ENCODE results near the gene C5orf15.

C5orf15 gene

DNA sequence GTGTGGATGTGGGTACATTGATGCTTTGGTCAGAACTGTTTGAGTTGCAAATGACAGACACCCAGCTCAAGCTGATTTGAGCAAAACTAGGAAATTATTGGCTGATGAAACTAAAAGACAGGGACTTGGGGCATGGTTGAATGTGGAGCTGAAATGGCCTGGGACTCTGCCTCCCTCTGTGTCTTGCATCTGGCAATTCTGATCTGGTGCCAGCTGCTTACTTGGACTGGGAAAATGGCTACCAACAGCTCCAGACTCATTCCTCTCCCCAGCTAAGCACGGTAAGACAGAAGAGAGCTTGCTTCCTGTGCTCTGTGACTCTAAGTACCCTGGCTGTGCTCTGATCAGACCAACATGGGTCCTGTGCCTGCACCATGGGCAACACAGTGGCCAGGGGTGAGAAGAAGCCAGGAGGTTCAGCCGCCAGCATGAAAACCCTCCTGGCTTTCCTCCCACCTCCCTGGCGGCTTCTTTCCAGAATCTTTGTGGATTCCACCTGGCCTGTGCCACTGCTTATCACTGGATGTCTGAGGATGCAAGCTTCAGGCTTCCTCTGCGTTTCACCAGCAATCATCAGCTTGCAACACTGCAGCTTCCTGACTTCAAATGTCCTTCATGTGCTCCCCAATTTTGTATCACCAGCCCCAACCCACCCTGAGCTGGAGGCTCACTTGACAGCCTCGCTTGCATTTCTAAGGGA, 44.1 kb downstream of the C5orf15 start:
- no peaks in the 10 kb centered on the region for H3K36me3 ChIP-seq (ENCODE audit: control insufficient read depth, insufficient read depth, low read length)
- no peaks in the 10 kb centered on the region for H3K27me3 ChIP-seq (replicated peaks; ENCODE audit: control insufficient read depth, insufficient read depth, low read length, poor library complexity, severe bottlenecking)
- DNase-seq = no peak
- no peaks in the 10 kb centered on the region for H3K4me1 ChIP-seq (ENCODE audit: control insufficient read depth, insufficient read depth, low read length, poor library complexity, severe bottlenecking)
- no peak overlapping the region for H3K27ac ChIP-seq (ENCODE audit: insufficient read depth, low read length, poor library complexity, severe bottlenecking)
- H3K4me3 ChIP-seq (ENCODE audit: insufficient read depth, low read depth, low read length, poor library complexity, severe bottlenecking) = no peak overlapping the region
- no peaks in the 10 kb centered on the region for H3K9me3 ChIP-seq (ENCODE audit: control insufficient read depth, low read length)

DNA sequence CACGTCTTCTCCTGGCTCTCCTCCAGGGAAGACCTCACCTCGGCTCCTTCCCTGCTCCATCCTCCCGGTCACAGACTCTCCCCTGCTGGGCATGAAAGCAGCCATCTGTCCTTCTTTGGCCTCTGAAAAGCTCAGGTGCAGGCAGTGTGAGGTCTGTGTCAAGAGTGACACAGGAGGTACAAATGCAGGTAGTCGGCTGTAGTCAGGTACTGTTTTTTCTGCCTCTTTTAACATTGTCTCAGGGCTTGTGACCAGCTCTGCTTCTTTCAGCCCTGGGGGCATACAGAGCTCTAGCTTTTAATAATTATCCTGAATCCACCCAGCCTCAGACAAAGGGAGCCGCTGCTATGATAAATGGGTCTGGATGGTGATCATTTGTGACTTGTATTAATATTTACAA, 46.4 kb downstream of the C5orf15 start:
- Histone ChIP-seq H3K9me3 (ENCODE audit: control insufficient read depth, low read length) (no peaks in the 10 kb centered on the region), H3K36me3 (ENCODE audit: control insufficient read depth, insufficient read depth, low read length) (no peaks in the 10 kb centered on the region), H3K27ac (ENCODE audit: insufficient read depth, low read length, poor library complexity, severe bottlenecking) (no peak overlapping the region), H3K4me3 (ENCODE audit: insufficient read depth, low read depth, low read length, poor library complexity, severe bottlenecking) (no peak overlapping the region), H3K27me3 (replicated peaks; ENCODE audit: control insufficient read depth, insufficient read depth, low read length, poor library complexity, severe bottlenecking) (no peaks in the 10 kb centered on the region), H3K4me1 (ENCODE audit: control insufficient read depth, insufficient read depth, low read length, poor library complexity, severe bottlenecking) (no peaks in the 10 kb centered on the region)
- DNase-seq = no peak

DNA sequence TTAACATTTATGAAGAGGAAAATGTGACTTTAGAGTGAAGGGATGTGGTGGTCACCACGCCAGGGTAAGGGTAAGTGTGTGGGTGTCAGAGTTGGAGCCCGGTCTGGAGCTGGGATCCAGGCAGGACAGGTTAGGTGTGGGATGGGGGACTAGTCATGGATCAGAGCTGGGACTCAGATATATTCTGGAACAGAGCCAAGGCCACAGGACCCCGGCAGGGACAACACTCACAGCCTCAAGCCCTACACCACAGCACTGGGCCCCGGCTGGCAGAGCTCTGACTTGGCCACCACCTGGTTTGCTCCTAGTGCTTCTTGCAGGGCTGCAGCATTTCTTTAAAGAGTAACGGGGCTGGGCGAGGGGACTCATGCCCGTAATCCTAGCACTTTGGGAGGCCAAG, 47.4 kb downstream of the C5orf15 start:
- Histone ChIP-seq H3K27ac (ENCODE audit: insufficient read depth, low read length, poor library complexity, severe bottlenecking) (no peak overlapping the region), H3K27me3 (replicated peaks; ENCODE audit: control insufficient read depth, insufficient read depth, low read length, poor library complexity, severe bottlenecking) (no peaks in the 10 kb centered on the region), H3K9me3 (ENCODE audit: control insufficient read depth, low read length) (no peaks in the 10 kb centered on the region), H3K4me3 (ENCODE audit: insufficient read depth, low read depth, low read length, poor library complexity, severe bottlenecking) (no peak overlapping the region), H3K4me1 (ENCODE audit: control insufficient read depth, insufficient read depth, low read length, poor library complexity, severe bottlenecking) (no peaks in the 10 kb centered on the region), H3K36me3 (ENCODE audit: control insufficient read depth, insufficient read depth, low read length) (no peaks in the 10 kb centered on the region)
- DNase-seq = no peak

DNA sequence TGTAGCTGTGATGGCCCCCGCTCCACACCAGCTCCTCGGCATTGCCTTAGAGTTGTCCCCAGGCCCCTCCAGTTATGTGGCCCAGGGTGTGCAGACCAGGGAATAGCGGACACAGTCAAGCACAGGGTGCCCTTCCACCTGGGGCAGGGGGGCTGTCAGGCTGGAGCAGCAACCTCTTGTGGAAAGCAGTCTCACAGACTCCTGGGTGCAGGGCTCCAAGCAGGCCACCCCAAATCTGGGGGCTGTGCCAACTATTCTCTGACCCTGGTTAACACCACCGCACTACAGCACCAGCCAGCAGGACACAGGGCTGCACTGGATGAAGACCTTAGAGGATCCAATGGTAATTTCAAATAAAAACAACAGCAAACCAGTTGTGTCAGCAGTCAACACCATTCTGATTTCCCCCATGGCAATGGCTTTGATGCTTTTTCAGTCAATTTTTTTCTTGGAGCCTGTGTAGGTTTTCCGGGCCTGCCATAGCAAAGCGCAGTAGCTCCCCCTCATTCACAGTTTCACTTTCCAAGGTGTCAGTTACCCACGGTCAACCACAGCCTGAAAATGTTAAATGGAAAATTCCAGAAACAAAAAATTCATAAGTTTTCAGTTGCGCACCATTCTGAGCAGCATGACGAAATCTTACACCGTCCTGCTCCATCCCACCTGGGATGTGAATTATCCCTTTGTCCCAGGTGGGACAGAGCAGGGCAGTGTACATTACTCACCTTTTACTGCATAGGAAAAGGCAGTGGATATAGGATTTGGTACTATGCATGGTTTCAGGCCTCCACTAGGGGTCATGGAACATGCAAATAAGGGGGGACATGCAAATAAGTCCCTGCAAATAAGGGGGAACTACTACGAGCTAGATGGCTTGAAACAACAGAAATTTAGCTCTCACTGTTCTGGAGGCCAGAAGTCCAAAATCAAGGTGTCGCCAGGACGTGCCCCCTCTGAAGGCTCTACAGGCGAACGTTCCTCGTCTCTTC, 49.0 kb downstream of the C5orf15 start:
- Histone ChIP-seq H3K9me3 (ENCODE audit: control insufficient read depth, low read length) (no peaks in the 10 kb centered on the region), H3K27me3 (replicated peaks; ENCODE audit: control insufficient read depth, insufficient read depth, low read length, poor library complexity, severe bottlenecking) (no peaks in the 10 kb centered on the region), H3K36me3 (ENCODE audit: control insufficient read depth, insufficient read depth, low read length) (no peaks in the 10 kb centered on the region), H3K27ac (ENCODE audit: insufficient read depth, low read length, poor library complexity, severe bottlenecking) (no peak overlapping the region), H3K4me1 (ENCODE audit: control insufficient read depth, insufficient read depth, low read length, poor library complexity, severe bottlenecking) (no peaks in the 10 kb centered on the region), H3K4me3 (ENCODE audit: insufficient read depth, low read depth, low read length, poor library complexity, severe bottlenecking) (no peak overlapping the region)
- no peak for DNase-seq

DNA sequence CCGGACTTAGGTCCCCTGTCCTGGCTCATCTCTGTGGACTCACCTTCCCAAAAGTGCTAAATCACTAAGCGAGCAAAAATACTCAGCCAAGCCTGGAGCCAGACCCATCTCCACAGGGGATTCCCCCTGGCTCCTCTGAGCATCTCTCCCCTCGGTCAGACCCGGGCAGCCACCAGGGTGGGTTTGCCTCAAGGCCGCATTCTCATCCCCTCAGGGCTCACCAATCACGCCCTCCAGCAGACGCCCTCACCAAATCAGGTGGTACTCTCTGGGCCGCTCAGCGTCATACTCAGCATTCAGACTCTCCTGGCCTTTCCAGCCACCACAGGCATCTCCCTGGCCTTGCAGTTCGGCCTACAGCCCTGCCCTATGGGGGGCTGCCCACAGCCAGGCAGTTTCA, 49.7 kb downstream of the C5orf15 start:
- Histone ChIP-seq H3K4me3 (ENCODE audit: insufficient read depth, low read depth, low read length, poor library complexity, severe bottlenecking) (no peak overlapping the region), H3K27ac (ENCODE audit: insufficient read depth, low read length, poor library complexity, severe bottlenecking) (no peak overlapping the region), H3K4me1 (ENCODE audit: control insufficient read depth, insufficient read depth, low read length, poor library complexity, severe bottlenecking) (no peaks in the 10 kb centered on the region), H3K36me3 (ENCODE audit: control insufficient read depth, insufficient read depth, low read length) (no peaks in the 10 kb centered on the region), H3K27me3 (replicated peaks; ENCODE audit: control insufficient read depth, insufficient read depth, low read length, poor library complexity, severe bottlenecking) (no peaks in the 10 kb centered on the region), H3K9me3 (ENCODE audit: control insufficient read depth, low read length) (no peaks in the 10 kb centered on the region)
- no peak for DNase-seq

DNA sequence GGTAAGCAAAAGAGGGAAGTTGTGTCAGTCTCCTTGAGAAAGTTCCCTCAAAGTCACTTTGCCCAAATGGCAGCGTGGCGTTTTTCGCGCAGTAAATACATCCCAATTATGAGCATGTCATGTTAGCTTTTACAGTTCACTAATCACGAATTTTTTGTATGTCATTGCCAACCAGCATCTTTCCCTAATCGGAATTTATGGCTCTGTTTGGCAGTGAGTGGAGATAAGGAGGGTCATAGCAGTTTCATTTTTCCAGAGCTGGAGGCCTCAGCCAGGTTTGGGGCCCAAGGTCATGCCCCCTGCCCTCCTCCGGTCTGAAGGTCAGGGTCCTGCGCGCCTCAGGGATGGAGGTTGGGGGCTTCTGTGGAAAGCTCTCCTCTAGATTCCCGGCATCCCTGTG, 50.1 kb downstream of the C5orf15 start:
- Histone ChIP-seq H3K36me3 (ENCODE audit: control insufficient read depth, insufficient read depth, low read length) (no peaks in the 10 kb centered on the region), H3K27me3 (replicated peaks; ENCODE audit: control insufficient read depth, insufficient read depth, low read length, poor library complexity, severe bottlenecking) (no peaks in the 10 kb centered on the region), H3K27ac (ENCODE audit: insufficient read depth, low read length, poor library complexity, severe bottlenecking) (no peak overlapping the region), H3K9me3 (ENCODE audit: control insufficient read depth, low read length) (no peaks in the 10 kb centered on the region), H3K4me1 (ENCODE audit: control insufficient read depth, insufficient read depth, low read length, poor library complexity, severe bottlenecking) (no peaks in the 10 kb centered on the region), H3K4me3 (ENCODE audit: insufficient read depth, low read depth, low read length, poor library complexity, severe bottlenecking) (no peak overlapping the region)
- DNase-seq = no peak

DNA sequence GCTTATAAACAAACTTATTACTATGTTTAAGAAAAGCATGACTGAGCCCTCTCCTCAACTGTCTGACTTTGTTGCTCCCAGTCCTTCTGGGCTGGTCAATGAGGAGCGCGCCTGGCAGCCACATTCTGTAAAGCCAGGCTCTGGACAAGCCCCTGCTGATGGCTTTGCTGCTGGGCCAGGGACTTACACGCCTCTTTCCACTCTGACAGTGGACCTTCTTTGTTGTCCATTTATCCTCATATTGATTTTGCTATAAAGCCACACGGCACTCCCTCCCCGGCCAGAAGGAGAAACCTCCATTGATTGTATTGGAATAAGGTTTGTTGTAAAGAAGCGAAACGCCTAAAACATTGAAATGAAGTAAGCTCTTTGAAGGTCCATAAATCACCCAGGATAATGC, 50.6 kb downstream of the C5orf15 start:
- DNase-seq = no peak
- Histone ChIP-seq H3K4me3 (ENCODE audit: insufficient read depth, low read depth, low read length, poor library complexity, severe bottlenecking) (no peak overlapping the region), H3K36me3 (ENCODE audit: control insufficient read depth, insufficient read depth, low read length) (no peaks in the 10 kb centered on the region), H3K27ac (ENCODE audit: insufficient read depth, low read length, poor library complexity, severe bottlenecking) (no peak overlapping the region), H3K4me1 (ENCODE audit: control insufficient read depth, insufficient read depth, low read length, poor library complexity, severe bottlenecking) (no peaks in the 10 kb centered on the region), H3K9me3 (ENCODE audit: control insufficient read depth, low read length) (no peaks in the 10 kb centered on the region), H3K27me3 (replicated peaks; ENCODE audit: control insufficient read depth, insufficient read depth, low read length, poor library complexity, severe bottlenecking) (no peaks in the 10 kb centered on the region)

DNA sequence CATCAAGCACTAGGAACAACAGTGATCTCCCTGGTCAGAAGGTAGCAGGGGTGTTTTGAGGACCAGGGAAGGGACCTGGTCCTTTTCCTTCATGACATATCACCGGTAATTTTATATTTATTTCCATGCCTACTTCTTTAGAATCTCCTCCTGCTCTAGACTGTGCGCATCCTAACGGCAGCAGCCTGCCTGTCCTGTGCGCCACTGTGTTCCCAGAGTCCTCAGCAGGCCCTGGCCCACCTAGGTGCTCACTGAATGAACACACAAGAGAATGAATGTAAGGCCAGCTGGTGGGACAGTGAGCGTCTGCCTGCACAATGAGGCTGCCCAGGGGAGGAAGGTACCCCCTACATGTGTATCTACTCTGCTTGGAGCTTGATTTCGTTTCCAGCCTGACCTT, 51.5 kb downstream of the C5orf15 start:
- Histone ChIP-seq H3K27ac (ENCODE audit: insufficient read depth, low read length, poor library complexity, severe bottlenecking) (no peak overlapping the region), H3K4me1 (ENCODE audit: control insufficient read depth, insufficient read depth, low read length, poor library complexity, severe bottlenecking) (no peaks in the 10 kb centered on the region), H3K4me3 (ENCODE audit: insufficient read depth, low read depth, low read length, poor library complexity, severe bottlenecking) (no peak overlapping the region), H3K27me3 (replicated peaks; ENCODE audit: control insufficient read depth, insufficient read depth, low read length, poor library complexity, severe bottlenecking) (no peaks in the 10 kb centered on the region), H3K36me3 (ENCODE audit: control insufficient read depth, insufficient read depth, low read length) (no peaks in the 10 kb centered on the region), H3K9me3 (ENCODE audit: control insufficient read depth, low read length) (no peaks in the 10 kb centered on the region)
- DNase-seq = no peak

DNA sequence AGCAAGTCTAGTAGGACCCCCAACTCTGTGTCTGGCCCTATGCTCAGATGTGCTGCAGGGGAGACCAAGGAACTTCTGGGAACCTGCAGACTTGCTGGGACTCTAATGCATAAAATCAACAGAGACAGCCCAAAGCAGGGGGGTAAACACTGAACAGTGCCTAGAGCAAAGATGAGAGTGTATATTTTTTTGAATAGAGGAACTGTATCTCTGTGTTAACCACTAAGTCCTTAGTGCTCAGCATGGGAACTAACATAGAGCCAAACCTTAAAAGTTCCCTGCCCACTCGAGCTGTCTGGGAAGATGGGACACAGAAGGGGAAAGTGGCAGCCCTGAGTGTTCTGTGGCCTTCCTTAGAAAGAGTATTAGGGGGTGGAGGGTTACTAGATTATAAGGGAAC, 51.9 kb downstream of the C5orf15 start:
- H3K36me3 ChIP-seq (ENCODE audit: control insufficient read depth, insufficient read depth, low read length) = no peaks in the 10 kb centered on the region
- no peaks in the 10 kb centered on the region for H3K4me1 ChIP-seq (ENCODE audit: control insufficient read depth, insufficient read depth, low read length, poor library complexity, severe bottlenecking)
- H3K9me3 ChIP-seq (ENCODE audit: control insufficient read depth, low read length) = no peaks in the 10 kb centered on the region
- H3K27me3 ChIP-seq (replicated peaks; ENCODE audit: control insufficient read depth, insufficient read depth, low read length, poor library complexity, severe bottlenecking) = no peaks in the 10 kb centered on the region
- no peak for DNase-seq
- no peak overlapping the region for H3K4me3 ChIP-seq (ENCODE audit: insufficient read depth, low read depth, low read length, poor library complexity, severe bottlenecking)
- H3K27ac ChIP-seq (ENCODE audit: insufficient read depth, low read length, poor library complexity, severe bottlenecking) = no peak overlapping the region

DNA sequence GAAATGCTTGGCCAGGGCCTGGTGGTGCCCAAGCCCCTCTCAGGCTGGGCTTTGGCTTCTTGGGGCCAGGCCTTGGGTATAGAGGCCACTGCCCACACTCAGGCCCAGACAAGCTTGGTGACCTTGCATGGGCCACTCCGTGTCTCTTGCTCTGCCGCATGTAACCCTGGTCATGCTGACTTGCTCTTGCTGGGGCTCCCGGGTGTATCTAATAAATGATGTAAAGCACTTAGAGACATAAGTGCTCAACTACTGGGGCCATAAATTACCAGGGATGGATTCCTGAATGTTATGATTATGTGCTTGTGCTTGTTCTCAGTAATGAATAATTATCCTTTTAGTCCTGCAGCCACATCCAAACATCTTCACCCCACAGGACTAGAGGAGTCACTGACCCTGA, 54.0 kb downstream of the C5orf15 start:
- Histone ChIP-seq H3K4me1 (ENCODE audit: control insufficient read depth, insufficient read depth, low read length, poor library complexity, severe bottlenecking) (no peaks in the 10 kb centered on the region), H3K27ac (ENCODE audit: insufficient read depth, low read length, poor library complexity, severe bottlenecking) (no peak overlapping the region), H3K27me3 (replicated peaks; ENCODE audit: control insufficient read depth, insufficient read depth, low read length, poor library complexity, severe bottlenecking) (no peaks in the 10 kb centered on the region), H3K4me3 (ENCODE audit: insufficient read depth, low read depth, low read length, poor library complexity, severe bottlenecking) (no peak overlapping the region), H3K9me3 (ENCODE audit: control insufficient read depth, low read length) (no peaks in the 10 kb centered on the region), H3K36me3 (ENCODE audit: control insufficient read depth, insufficient read depth, low read length) (no peaks in the 10 kb centered on the region)
- DNase-seq = no peak
